ENCODE measurements around the gene RXRB. TPM values are rescaled to one million over a fixed set of nuclear protein-coding genes. Genes with fewer than 3 reads are reported as not detected.
A peak's percentile ranks its signal among the peaks of the same experiment; 100 is the strongest.

Gene RXRB
- 10 to 100 TPM; 24.8 to 27.2 TPM for total RNA-seq
- 46.3 TPM for polyA plus RNA-seq (2013, experiment 1 of 2)
- 38.0 TPM for polyA plus RNA-seq (2013, experiment 2 of 2)
- long read RNA-seq, experiment 1, partial matches to known transcripts: 1 of 7 reads
- long read RNA-seq, experiment 1, other reads (novel, unspliced or antisense): 4 of 7 reads
- long read RNA-seq, experiment 2, transcript RXRB-202 (10 exons, 2,846 nt): major isoform, 12 of 32 reads
- long read RNA-seq, experiment 2, transcript RXRB-201 (10 exons, 2,908 nt): minor isoform, 5 of 32 reads
- long read RNA-seq, experiment 2, partial matches to known transcripts: 4 of 32 reads
- long read RNA-seq, experiment 2, other reads (novel, unspliced or antisense): 10 of 32 reads
- long read RNA-seq, experiment 3, partial matches to known transcripts: 5 of 9 reads
- long read RNA-seq, experiment 3, other reads (novel, unspliced or antisense): 2 of 9 reads
- long read RNA-seq, experiment 4, partial matches to known transcripts: 2 of 4 reads
- long read RNA-seq, experiment 4, other reads (novel, unspliced or antisense): 2 of 4 reads

GRCh38 chr6:33200219-33201146 is at the start of gene RXRB, which contains the start of gene SLC39A7:
RXRB (minus strand) TSS chr6:33200665; CDS start chr6:33200476, 189 bp downstream.
SLC39A7 (plus strand) TSS chr6:33200867; CDS start chr6:33201246, 379 bp downstream.
- Mint-ChIP-seq H3K9me3 (no peaks in the 10 kb centered on the region), H3K36me3 (ENCODE audit: low read depth) (peaks cover 39% of the 10 kb centered on the region), H3K4me3 (peak within 1 kb of the TSS; percentile 96), H3K27me3 (ENCODE audit: insufficient read depth) (peaks cover 3% of the 10 kb centered on the region), H3K27ac (peak within 1 kb of the TSS; percentile 99), H3K4me1 (peaks cover 28% of the 10 kb centered on the region)
- Histone ChIP-seq H3K36me3 (ENCODE audit: control insufficient read depth, insufficient read depth, low read length) (peaks cover 38% of the 10 kb centered on the region), H3K4me3 (ENCODE audit: low read length) (peak within 1 kb of the TSS; percentile 99), H3K27ac (ENCODE audit: low read depth, low read length) (peak within 1 kb of the TSS; percentile 95), H3K9me3 (ENCODE audit: control insufficient read depth, low read length) (no peaks in the 10 kb centered on the region), H3K27me3 (ENCODE audit: control insufficient read depth, insufficient read depth, low read length, poor library complexity, severe bottlenecking) (no peaks in the 10 kb centered on the region), H3K4me1 (ENCODE audit: control insufficient read depth, insufficient read depth, low read length) (peaks cover 7% of the 10 kb centered on the region), H3K9ac (ENCODE audit: extremely low read depth, low read length, poor library complexity, severe bottlenecking) (peak within 1 kb of the TSS; percentile 99)
- peak; percentile 99 for DNase-seq
- no peak for TF ChIP-seq CTCF (conservative IDR thresholded peaks at IDR 0.05)
- 0% methylated on average over 16 to 68 of the region's 68 CpGs for WGBS, 2 experiments (ENCODE audit: insufficient coverage in 1 of 2, insufficient read length in 1 of 2)

- no peak for TF ChIP-seq CTCF (conservative IDR thresholded peaks at IDR 0.05)
- no peak overlapping the region for H3K27ac Mint-ChIP-seq
- WGBS, 2 experiments (ENCODE audit: insufficient coverage in 1 of 2, insufficient read length in 1 of 2): 37 to 44% methylated on average over 11 to 15 of the region's 15 CpGs
- H3K9ac ChIP-seq (ENCODE audit: extremely low read depth, low read length, poor library complexity, severe bottlenecking): peak overlapping the region; percentile 57
- H3K36me3 ChIP-seq (ENCODE audit: control insufficient read depth, insufficient read depth, low read length): peaks cover 18% of the 10 kb centered on the region
- peak overlapping the region; percentile 89 for H3K4me3 ChIP-seq (ENCODE audit: low read length)
- peaks cover 19% of the 10 kb centered on the region for H3K36me3 Mint-ChIP-seq (ENCODE audit: low read depth)
- peaks cover 14% of the 10 kb centered on the region for H3K4me1 Mint-ChIP-seq
- peak overlapping the region; percentile 66 for H3K4me3 Mint-ChIP-seq
- H3K27ac ChIP-seq (ENCODE audit: low read depth, low read length): peak overlapping the region; percentile 71
- DNase-seq: no peak
- no peaks in the 10 kb centered on the region for H3K9me3 Mint-ChIP-seq
- peaks cover 24% of the 10 kb centered on the region for H3K27me3 Mint-ChIP-seq (ENCODE audit: insufficient read depth)
- H3K4me1 ChIP-seq (ENCODE audit: control insufficient read depth, insufficient read depth, low read length): peaks cover 5% of the 10 kb centered on the region
- H3K27me3 ChIP-seq (ENCODE audit: control insufficient read depth, insufficient read depth, low read length, poor library complexity, severe bottlenecking): peaks cover 30% of the 10 kb centered on the region
- H3K9me3 ChIP-seq (ENCODE audit: control insufficient read depth, low read length): no peaks in the 10 kb centered on the region
Measured at GRCh38 chr6:33249732-33250630, 49.5 kb upstream of the RXRB start.
